Vagina (tissue), 2 donors: ENCODE results near the gene TINAGL1.

Experiments used
- POLR2A ChIP-seq, 2 donors: fragments of 450-650 bp; IDR thresholded peaks; one replicate each; pipeline ENCODE4 v1.6.1; 2017; ENCODE audit warnings: antibody characterized with exemption in 2 of 2, mild to moderate bottlenecking in 2 of 2, moderate library complexity in 2 of 2
- TF ChIP-seq, protein P1 (sequence below), 3 experiments: fragments of 450-650 bp in 2 of 3; fragments of 200-600 bp in 1 of 3; sonication (generic) in 1 of 3; IDR thresholded peaks; one replicate each; pipeline ENCODE4 v1.5.1; 2017 to 2019; ENCODE audit warnings: antibody characterized with exemption in 3 of 3, mild to moderate bottlenecking in 2 of 3, moderate library complexity in 2 of 3

GRCh38 chr1:31624309-31624708 lies 48.0 kb downstream of the TINAGL1 start:
- TF ChIP-seq, protein P1, sequence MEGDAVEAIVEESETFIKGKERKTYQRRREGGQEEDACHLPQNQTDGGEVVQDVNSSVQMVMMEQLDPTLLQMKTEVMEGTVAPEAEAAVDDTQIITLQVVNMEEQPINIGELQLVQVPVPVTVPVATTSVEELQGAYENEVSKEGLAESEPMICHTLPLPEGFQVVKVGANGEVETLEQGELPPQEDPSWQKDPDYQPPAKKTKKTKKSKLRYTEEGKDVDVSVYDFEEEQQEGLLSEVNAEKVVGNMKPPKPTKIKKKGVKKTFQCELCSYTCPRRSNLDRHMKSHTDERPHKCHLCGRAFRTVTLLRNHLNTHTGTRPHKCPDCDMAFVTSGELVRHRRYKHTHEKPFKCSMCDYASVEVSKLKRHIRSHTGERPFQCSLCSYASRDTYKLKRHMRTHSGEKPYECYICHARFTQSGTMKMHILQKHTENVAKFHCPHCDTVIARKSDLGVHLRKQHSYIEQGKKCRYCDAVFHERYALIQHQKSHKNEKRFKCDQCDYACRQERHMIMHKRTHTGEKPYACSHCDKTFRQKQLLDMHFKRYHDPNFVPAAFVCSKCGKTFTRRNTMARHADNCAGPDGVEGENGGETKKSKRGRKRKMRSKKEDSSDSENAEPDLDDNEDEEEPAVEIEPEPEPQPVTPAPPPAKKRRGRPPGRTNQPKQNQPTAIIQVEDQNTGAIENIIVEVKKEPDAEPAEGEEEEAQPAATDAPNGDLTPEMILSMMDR (IDR thresholded peaks at IDR 0.05), result no peak
- no peak for TF ChIP-seq POLR2A (IDR thresholded peaks at IDR 0.05)
